MM.1S (cell line): ENCODE results near the gene PRKCE.

Experiments
- EZH2 ChIP-seq: fragments of 300-600 bp; sonication (generic); optimal IDR thresholded peaks from 2 replicates; pipeline ENCODE3; 2017; ENCODE audit warnings: low read depth, mild to moderate bottlenecking, antibody characterized with exemption, low read length, mixed read lengths
- EZH2phosphoT487 ChIP-seq: fragments of 300-600 bp; sonication (generic); IDR thresholded peaks from 2 replicates; pipeline ENCODE4 v1.6.1; 2018; ENCODE audit warnings: antibody characterized with exemption, low read length
- TF ChIP-seq, protein P1 (sequence below): fragments of 300-600 bp; sonication (generic); IDR thresholded peaks from 2 replicates; pipeline ENCODE4 v1.5.1; 2016; ENCODE audit warnings: antibody characterized with exemption, low read length, mixed read lengths

DNA sequence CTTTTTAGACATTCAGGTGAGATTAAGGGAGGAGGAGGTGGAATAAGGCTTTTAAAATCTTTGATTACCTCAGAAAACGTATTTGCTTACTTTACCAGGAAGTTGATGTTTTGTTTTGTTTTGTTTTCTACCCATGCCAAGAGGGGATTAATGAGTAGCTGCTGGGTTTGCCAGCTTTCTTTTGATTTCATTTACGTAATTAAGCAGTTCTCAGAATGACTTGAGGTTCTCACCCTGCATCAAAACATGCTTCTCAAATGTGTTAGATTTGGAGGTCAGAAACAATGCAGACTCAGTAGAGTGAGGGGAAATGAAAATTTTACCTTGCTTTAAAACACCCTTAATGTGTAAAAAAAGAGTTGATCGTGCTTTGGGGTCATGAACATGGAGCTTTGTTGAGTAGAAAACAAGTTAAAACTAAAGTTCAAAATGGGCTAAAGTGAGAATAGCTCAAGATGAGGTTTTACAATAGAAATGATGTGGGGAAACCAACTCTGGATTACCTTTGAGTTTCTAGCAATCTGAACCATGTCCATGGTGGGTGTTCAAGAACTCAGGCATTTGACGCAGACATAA, 428.6 kb downstream of the PRKCE start:
- TF ChIP-seq, protein P1, sequence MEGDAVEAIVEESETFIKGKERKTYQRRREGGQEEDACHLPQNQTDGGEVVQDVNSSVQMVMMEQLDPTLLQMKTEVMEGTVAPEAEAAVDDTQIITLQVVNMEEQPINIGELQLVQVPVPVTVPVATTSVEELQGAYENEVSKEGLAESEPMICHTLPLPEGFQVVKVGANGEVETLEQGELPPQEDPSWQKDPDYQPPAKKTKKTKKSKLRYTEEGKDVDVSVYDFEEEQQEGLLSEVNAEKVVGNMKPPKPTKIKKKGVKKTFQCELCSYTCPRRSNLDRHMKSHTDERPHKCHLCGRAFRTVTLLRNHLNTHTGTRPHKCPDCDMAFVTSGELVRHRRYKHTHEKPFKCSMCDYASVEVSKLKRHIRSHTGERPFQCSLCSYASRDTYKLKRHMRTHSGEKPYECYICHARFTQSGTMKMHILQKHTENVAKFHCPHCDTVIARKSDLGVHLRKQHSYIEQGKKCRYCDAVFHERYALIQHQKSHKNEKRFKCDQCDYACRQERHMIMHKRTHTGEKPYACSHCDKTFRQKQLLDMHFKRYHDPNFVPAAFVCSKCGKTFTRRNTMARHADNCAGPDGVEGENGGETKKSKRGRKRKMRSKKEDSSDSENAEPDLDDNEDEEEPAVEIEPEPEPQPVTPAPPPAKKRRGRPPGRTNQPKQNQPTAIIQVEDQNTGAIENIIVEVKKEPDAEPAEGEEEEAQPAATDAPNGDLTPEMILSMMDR = no peak
- TF ChIP-seq EZH2 (no peak), EZH2phosphoT487 (no peak)
